GM19395 (cell line): Measurements from ENCODE around the gene CD6.

Experiments
- ATAC-seq: cut with Tn5 transposase; IDR thresholded peaks from one replicate; pipeline ENCODE4 v1.9.1; 2021; ENCODE audit warnings: mild to moderate bottlenecking, moderate library complexity; ENCODE audit not compliant: unreplicated experiment

Gene CD6

DNA sequence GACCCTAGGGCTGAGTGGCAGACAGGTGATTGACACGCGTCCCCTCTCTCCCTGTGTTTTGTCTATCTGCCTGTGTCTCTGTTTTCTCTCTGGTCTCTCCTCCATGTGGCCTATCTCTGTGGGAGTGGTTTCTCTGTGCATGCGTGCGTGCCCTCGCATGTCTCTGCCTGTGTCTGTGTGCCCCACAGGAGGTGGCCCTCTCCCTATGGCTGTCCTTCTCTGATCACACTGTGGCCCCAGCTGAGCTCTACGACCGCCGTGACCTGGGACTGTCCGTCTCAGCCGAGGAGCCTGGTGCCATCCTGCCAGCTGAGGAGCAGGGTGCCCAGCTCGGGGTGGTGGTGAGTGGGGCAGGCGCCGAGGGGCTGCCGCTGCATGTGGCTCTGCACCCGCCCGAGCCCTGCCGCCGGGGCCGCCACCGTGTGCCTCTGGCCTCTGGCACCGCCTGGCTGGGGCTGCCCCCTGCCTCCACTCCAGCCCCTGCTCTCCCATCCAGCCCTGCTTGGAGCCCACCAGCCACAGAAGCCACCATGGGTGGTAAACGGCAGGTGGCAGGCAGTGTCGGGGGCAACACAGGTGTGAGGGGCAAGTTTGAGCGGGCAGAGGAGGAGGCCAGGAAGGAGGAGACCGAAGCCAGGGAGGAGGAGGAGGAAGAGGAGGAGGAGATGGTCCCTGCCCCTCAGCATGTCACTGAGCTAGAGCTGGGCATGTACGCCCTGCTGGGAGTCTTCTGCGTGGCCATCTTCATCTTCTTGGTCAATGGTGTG lies 35.6 kb upstream of the CD6 start:
- no peak for ATAC-seq

DNA sequence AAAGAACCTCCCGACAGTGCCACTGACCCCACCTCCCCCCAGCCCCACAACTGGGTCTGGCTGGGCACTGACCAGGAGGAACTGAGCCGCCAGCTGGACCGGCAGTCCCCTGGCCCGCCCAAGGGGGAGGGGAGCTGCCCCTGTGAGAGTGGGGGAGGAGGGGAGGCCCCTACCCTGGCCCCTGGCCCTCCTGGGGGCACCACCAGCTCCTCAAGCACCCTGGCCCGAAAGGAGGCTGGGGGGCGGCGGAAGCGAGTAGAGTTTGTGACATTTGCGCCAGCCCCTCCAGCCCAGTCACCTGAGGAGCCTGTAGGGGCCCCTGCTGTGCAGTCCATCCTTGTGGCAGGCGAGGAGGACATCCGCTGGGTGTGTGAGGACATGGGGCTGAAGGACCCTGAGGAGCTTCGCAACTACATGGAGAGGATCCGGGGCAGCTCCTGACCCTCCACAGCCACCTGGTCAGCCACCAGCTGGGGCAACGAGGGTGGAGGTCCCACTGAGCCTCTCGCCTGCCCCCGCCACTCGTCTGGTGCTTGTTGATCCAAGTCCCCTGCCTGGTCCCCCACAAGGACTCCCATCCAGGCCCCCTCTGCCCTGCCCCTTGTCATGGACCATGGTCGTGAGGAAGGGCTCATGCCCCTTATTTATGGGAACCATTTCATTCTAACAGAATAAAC lies 34.9 kb upstream of the CD6 start:
- no peak for ATAC-seq

DNA sequence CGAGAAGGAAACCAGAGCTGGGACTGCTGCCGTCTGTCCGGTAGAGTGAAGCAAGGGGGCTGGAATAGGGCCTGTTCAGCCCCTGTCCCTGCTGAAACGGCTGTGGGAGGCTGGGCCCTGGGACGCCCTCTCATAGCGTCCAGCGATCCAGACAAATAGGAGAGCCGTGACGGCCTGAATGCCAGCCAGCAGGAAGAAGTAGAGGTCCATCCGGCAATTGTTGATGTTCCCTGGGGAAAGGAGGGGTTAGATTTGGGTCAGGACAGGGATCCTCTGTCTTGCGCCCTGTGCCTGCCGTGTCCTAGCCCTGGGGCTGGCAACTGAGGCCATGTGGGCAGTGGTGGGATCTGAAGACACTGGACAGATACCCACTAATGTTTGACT lies 34.3 kb upstream of the CD6 start:
- ATAC-seq: no peak

DNA sequence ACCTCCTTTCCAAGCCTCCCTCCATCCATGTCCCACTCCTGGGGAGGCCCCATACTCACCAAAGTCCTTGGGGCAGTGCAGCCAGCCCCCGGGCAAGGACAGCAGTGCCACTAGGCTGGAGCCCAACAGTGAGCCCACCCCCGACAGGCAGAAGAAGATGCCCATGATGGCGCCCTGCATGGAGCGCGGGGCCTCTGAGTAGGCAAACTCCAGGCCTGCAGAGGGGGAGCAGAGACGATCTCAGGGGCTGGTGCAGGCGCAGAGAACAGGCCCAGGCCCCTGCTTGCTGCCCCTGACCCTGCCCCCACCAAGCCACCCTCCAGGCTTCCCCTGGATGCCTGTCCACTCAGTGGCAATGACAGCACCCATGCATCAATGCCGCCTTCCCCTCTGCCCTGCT lies 33.7 kb upstream of the CD6 start:
- ATAC-seq: no peak

DNA sequence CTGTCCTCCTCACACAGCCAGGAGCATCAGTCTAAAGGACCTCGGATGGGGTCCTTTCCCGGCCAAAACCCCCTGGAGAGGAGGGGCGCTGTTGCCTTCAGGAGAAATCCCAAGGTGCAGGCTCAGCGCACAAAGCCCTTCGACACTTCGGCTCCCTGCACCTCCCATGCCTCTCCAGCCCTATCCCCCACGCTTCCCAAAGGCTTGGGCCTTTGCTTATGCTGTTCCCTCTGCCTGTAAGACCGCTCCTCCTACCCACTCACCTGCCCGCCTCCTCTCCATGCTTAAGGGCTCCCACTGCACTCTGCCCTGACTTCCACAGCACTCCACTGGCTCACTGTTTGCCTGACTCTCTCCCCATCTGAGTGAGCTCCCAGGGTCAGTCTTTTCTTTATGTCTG lies 33.0 kb upstream of the CD6 start:
- ATAC-seq: no peak

DNA sequence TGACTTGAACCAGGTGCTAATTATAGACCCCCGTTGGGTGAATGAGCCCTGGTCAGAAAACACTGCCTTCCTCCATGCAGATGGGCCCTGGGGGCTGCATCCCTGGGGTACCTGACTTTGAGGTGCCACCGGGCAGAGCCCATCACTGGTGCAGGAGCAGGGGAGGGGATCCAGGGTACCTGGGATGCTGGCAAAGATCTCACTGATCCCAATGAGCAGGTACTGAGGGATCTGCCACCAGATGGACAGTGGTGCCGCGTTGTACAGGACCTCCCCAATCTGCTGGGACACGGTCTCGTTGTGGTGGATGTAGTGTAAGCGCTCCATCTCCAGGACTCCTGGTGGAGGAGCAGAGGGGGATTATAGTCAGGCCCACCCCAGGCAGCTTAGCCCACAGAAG lies 32.2 kb upstream of the CD6 start:
- no peak for ATAC-seq

DNA sequence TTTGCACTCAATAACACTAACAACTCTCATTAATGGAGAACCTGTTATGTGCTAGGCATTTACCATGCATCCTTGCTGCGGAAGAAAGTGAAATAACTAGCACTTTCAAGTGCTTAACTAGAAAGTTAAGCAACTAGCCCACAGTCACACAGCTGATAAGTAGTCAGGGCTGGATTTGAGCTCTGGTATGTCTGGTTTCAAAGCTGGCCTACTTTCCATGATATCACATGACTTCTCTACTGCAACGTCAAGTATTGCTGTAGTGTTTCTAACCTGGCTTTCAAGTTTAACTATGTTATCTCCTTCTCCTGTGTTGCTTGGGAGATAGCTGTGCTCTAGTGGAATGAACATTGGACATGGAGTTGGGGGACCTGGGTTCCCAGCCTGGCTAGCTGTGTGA lies 31.6 kb upstream of the CD6 start:
- ATAC-seq: no peak

DNA sequence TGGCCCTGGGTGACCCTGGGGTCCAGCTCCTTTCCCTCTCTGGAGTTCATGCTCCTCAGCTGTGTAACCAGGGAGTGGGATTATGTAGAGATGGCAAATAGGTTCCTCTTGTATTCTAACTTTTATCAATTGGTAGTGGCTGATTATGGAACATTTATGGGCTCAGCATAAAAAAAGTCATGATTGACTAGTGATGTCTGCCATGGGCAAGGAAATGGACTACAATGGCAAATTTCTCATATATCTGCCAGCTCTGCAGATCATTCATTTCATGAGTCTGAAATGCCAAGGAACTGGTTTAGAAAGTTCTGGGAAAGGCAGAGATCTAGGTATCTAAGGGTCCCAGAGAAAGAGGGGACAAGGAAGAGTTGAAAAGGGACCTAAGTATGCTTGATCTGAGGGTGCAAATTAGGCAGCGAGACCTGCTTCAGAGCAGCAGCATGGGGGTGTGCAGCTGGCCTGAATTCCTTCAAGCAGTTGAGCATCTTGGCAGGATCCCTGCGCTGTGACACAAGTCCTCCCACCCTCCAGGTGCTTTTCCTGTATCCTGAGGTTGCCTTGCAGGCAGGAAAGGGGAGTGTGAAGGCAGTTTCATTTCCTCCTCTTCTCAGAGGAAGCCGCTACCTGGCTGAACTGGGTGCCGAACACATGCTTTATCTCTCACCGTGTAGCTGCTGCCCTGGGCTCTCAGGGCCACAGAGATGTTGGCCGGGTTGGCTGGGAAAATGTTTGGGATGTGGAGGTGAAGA lies 29.9 kb upstream of the CD6 start:
- no peak for ATAC-seq

DNA sequence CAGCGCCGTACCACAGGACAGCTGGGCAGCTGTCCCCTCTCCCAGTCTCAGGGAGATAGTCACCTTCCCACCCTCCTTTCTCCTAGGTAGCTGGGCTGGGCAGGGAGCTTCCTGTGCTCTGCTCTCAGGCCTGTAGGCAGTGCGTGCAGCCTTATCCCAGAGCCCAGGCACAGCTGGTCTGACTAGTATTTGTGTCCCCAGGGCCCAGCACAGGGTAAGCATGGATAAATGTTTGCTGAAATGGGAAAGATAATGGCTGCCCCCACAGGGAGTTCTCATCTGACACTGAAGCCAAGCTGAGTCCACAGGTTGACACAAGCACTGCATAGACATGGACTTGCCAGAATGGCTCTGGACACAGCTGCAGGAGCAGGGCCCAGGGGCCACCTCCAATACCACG lies 29.3 kb upstream of the CD6 start:
- ATAC-seq: no peak

DNA sequence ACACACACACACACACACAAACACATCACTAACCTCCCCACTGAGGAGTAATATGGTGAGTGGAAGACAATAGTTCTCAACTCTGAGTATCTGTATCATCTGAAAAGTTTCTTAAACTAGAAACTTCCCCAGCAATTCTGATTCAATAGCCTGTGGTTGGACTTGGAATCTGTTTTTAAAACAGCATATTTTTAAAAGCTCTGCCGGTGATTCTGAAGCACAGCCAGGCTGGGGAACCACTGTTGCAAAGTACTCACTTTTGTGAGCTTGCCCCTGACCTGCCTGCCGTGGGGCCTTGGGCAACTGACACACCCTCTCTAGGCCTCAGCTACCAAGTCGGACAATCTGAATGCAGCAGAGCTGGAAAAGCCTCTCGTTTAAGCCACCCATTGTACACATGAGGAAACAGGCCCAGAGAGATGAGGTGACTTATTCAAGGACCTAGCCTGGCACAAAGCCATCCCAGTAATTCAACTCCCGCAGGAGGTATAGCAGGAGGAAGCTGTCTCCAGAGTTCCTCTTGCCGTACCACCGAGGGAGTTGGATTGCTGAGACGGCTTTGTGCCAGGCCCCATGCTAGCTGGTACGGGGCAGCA lies 28.4 kb upstream of the CD6 start:
- no peak for ATAC-seq

DNA sequence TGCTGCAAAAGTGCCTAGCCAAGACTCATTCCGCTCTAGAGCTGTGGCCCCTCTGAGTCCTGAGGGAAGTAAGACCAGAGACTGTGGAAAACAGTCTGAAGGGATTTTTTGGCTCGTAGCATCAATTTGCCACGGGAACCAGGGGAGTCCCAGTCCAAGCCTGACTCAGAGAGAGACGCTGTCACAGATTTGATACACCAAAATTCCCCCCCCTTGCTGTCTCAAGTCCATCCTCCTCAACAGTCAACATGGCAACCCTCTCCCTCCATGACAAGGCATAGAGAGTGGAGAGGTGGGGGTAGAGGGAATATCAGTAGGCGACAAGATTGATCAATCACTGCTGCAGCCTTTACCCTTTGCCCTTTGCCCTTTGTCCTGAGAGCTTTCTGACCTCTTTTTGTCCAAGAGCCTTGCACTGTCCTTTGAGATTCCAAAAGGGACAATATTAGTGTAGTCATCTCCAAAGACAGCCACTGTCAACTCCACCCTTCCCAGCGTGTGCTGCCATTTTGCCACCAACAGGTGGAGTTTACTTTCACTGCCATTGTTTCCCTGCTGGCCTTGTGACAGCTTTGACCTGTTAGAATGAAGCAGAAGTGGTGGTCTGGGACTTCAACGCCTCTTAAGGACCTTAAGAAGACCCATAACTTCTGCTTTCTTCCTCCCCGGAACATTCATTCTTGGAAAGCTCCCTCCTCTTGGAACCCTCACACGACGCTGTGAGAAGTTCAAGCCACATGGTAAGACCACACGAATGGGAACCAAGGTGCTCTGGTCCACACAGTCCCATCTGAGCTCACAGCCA lies 26.8 kb upstream of the CD6 start:
- ATAC-seq: no peak

DNA sequence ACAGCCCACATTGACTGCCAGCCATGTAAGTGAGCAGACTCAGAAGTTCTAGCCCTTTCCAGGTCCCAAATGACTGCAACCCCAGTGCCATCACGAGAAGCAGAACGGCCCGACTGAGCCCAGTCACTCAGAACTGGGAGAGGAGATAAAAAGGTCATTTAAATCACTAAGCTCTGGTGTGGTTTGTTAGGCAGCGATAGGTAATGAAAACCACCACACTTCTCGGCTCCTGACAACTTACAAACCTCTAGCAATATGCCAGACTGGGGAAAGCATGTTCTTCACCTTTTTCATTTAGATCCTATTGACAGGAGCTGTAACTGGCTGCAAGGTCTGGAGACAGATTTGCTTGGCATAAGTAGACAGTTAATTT lies 26.2 kb upstream of the CD6 start:
- no peak for ATAC-seq

DNA sequence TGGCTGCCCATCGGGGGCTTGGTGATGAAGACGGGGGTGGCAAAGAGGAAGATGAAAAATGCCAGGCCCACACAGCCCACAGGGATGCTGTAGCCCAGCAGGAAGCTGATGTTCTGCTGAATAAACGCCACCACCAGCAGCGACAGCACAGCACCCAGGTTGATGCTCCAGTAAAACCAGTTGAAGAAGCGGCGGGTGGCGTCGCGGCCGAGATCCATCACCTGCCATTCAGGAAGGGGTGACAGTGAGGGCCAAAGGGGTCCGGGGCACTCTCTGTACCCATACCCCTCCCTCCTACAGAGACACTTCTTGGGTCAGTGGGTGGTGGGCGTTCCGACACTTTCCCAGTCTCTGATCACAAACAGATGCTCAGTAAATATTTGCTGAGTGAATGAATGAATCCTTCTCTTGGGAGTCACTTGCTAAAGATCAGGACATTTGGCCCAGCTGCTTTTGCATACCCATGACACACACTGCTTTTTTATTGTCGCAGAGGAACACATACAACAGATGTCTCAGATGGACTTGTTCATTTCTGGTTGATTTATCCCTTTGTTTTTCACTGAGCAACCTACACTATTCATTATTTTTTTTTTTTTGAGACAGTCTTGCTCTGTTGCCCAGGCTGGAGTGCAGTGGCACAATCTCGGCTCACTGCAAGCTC lies 24.7 kb upstream of the CD6 start:
- ATAC-seq: no peak

DNA sequence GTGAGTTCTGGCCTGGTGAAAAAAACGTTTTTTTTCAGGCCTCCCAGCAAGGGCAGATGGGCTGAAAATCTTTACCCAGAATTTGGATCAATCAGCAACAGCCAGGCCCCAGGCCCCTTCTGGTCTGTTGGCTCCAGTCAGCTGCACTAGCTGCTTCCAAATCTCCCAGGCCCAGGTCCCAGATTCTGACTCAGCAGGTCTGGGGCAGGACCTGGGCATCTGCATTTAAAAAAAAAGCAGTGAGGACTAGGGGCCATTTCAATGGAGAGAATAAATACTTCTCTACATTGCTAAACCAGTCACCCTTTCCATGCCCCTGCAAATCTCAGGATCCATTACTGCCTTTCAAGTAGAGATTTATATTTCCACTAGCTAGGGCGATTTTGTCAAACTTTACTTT lies 23.8 kb upstream of the CD6 start:
- ATAC-seq: no peak

DNA sequence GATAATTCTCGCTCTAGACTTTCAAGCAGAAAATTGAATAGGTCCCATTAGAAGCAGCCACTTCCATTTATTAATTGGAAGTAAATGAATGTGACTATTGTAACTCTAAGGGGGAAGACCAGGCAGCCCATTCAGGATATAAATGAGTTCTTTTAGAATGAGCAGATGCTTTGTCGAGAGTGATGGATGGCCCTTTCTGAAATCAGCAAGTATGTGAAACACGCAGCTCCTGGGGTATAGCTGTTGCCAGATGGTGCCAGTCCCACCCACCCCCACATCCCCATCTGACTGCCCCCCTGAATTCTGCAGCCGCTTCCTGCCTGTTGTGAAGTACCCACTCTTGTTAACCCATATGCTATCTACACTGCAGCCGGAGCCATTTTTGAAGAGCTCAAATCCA lies 23.2 kb upstream of the CD6 start:
- ATAC-seq: no peak

DNA sequence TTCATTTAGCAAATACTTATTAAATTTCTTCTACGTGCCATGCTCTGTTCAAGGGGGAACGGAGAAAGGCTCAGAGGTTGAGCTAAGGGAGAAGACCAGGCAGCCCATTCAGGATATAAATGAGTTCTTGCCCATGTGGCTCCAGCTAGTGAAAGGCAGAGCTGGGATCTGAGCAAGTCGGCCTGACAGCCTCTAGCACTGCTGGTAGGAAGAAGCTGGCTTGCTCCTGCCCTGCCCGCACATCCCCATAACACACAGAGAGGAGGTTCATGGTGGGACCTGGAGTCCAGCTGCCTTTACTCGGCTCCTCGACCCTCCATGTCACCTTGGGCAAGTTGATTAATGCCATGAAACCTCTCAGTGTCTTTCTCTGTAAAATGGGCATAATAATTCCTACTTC lies 21.5 kb upstream of the CD6 start:
- no peak for ATAC-seq

DNA sequence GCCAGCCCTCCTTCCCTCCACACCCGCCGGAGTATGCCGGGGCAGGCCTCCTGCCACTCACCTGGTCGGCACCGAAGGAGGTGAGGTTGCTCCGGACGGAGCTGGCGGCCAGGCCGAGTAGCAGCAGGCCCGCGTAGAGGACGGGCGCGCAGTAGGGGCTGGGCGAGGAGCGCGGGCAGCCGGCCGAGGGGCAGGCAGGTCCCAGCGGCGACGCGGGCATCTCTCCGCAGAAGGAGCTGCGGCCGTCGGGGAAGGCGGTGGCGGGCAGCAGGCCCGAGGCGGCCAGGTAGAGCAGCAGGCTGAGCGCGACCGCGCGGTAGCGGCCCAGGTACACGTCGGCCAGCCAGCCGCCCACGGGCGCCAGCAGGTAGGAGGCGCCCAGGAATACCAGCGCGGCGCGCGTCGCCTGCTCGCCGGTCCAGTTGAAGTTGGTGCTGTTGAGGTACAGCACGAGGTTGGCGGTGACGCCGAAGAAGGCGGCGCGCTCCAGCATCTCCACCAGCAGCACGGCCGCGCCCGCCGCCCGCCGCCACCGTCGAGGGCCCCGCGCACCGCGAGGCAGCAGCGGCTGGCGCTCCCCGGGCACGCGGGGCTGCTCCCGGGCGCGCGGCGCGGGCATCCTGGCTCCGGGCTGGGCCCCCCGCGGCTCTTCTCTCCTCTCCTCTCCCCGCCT lies 20.4 kb upstream of the CD6 start:
- ATAC-seq: peak; percentile 30

DNA sequence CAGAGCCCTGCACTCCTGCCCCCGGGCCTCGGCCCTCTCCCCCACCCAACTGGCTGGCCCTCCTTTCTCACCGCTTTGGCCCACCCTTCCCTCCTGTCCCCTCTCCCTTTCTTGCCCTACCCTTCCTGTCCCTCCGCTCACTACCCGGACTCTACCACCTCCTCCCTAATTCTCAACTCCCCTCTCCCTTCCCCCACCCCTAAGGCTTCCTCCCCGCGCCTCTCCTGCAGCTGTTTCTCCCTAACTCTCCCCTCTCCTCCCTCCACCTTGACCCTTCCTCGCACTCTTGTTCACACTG lies 19.9 kb upstream of the CD6 start:
- ATAC-seq: no peak

DNA sequence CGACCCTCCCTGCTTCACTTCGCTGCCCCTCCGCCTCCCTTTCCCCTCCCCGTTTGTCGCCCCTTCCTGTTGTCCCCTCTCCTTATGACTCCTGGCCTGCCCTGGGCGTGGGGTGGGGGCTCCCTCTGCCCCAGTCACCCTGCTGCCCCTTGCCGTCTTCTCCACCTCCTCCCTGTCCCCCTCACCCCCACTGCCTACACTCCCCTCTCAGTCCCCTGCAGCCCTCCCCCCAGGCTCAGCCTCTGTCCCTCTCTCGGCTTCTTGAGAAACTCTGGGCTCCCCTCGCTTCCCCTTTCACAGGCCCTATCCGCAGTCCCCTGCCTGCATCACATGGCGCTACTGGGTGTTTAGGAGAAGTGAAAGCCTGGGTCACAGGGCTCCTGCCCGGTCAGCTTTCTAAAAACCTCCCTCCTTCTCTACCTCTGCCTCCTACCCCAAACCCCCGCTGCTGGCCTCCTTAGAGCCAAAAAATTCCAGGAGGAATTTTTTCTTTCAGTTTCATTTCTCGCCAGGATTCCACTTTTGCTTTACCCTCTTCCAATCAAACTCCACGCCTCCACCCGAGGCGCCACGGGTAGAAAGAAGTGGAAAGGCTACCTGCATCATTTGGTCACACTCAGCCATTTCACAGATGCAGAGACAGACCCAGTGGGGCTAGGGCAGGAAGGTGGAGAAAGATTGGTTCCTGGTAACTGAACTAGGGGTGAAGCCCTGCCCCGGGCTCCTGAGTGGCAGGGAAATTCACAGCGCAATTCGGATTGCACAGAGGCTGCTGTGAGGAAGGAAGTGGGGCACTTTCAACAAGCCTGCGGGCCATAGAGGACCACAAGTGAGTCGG lies 19.4 kb upstream of the CD6 start, which contains the start of gene SLC15A3:
SLC15A3 (minus strand) TSS at position 273 of the 838 bp plus-strand sequence. CDS start 625 bp downstream, outside the sequence.
- peak; percentile 72 for ATAC-seq
